Spleen (tissue), 11 donors: ENCODE data around the gene ZNF512B. TPM values are rescaled to one million over a fixed set of nuclear protein-coding genes. Genes with fewer than 3 reads are reported as not detected.
"Not testable (repeated sequence)": the region's sequence is repeated elsewhere in the genome, so short reads cannot be mapped to it uniquely, and the experiment has no call there.

Source experiments
- DNase-seq: peaks from one replicate; pipeline ENCODE4 v3.0.0-alpha.2; 2020
- H3K27ac ChIP-seq, 8 donors: fragments of 200-600 bp; sonication (generic) in 7 of 8; 1 replicate in 4 of 8; 2 replicates in 4 of 8; pipeline versions ENCODE4 v1.5.0 to v1.8.0; 2016 to 2021; ENCODE audit warnings: inconsistent platforms in 4 of 8, mild to moderate bottlenecking in 4 of 8, moderate library complexity in 1 of 8
- H3K27me3 ChIP-seq, 7 donors: fragments of 200-600 bp; sonication (generic) in 6 of 7; replicated peaks in 1 of 7; 1 replicate in 4 of 7; 2 replicates in 3 of 7; pipeline versions ENCODE4 v1.5.0 to v1.8.0; 2016 to 2021; ENCODE audit warnings: inconsistent platforms in 3 of 7, mild to moderate bottlenecking in 1 of 7
- H3K36me3 ChIP-seq, 6 donors: fragments of 200-600 bp; sonication (generic) in 5 of 6; 1 replicate in 4 of 6; 2 replicates in 2 of 6; pipeline versions ENCODE4 v1.5.0 to v1.8.0; 2016 to 2021; ENCODE audit warnings: inconsistent platforms in 2 of 6
- H3K4me1 ChIP-seq, 6 donors: fragments of 200-600 bp; sonication (generic) in 5 of 6; 1 replicate in 3 of 6; 2 replicates in 3 of 6; pipeline versions ENCODE4 v1.5.0 to v1.8.0; 2016 to 2021; ENCODE audit warnings: inconsistent platforms in 3 of 6
- H3K4me3 ChIP-seq, 8 donors: fragments of 200-600 bp; sonication (generic) in 7 of 8; 1 replicate in 4 of 8; 2 replicates in 4 of 8; pipeline versions ENCODE4 v1.5.0 to v1.8.0; 2016 to 2021; ENCODE audit warnings: inconsistent platforms in 4 of 8, mild to moderate bottlenecking in 4 of 8, moderate library complexity in 2 of 8
- H3K9me3 ChIP-seq, 8 donors: fragments of 200-600 bp; sonication (generic) in 7 of 8; 1 replicate in 4 of 8; 2 replicates in 4 of 8; pipeline versions ENCODE4 v1.5.0 to v1.8.0; 2016 to 2021; ENCODE audit warnings: inconsistent platforms in 4 of 8
- CTCF ChIP-seq, 11 experiments: fragments of 200-600 bp in 7 of 11; fragments of 450-650 bp in 4 of 11; sonication (generic) in 4 of 11; IDR thresholded peaks in 8 of 11; conservative IDR thresholded peaks in 3 of 11; 1 replicate in 7 of 11; 2 replicates in 4 of 11; pipeline versions ENCODE4 v1.4.0 to v1.8.0; 2016 to 2021; ENCODE audit warnings: antibody characterized with exemption in 11 of 11, inconsistent platforms in 4 of 11, mild to moderate bottlenecking in 1 of 11
- POLR2A ChIP-seq, 3 donors: fragments of 450-650 bp; IDR thresholded peaks; one replicate each; pipeline ENCODE4 v1.5.1; 2017; ENCODE audit warnings: antibody characterized with exemption in 3 of 3, mild to moderate bottlenecking in 1 of 3
- POLR2AphosphoS5 ChIP-seq, 3 donors: sonication (generic); formaldehyde crosslinking; IDR thresholded peaks; one replicate each; pipeline ENCODE4 v1.5.1; 2017; ENCODE audit warnings: antibody characterized with exemption in 3 of 3
- WGBS, 5 donors: extraction: QIAGEN DNeasy Blood & Tissue Kit in 3 of 5; methylation state at CpG; one replicate each; pipeline versions ENCODE4 v1.1.5 to v1.1.7; 2013 to 2018; 5-methylcytosine and 5-hydroxymethylcytosine counted together
- intact Hi-C: fragments of 100-400 bp; cut with DNase I; formaldehyde crosslinking; loops from one replicate; pipeline ENCODE4 v1.15.0; 2023; ENCODE audit warnings: low total_unique reads
- polyA plus RNA-seq, 3 donors: library from polyadenylated mRNA; stranded (reverse); fragments of 200-250 nt; gene quantifications; one replicate each; pipeline ENCODE4 v1.2.1, GENCODE V29; 2013
- total RNA-seq, 7 donors: library from RNA; depleted of rRNA in 3 of 7; stranded (reverse); fragments of >200 nt in 3 of 7; fragmentation: NEBNext Ultra II Directional in 4 of 7; extraction: Animal tissue kit (Norgen Biotek cat#: 25700) in 4 of 7; gene quantifications; one replicate each; pipeline versions ENCODE4 v1.1.0 to v1.2.1, GENCODE V29; 2016 to 2021
- donor health status: healthy with polysubstance abuse.
- donor health status: DM: no; HTN: no; CAD: no; lungs with moderate emphysema.
- donor health status: DM: no; HTN: no; CAD: no.
- donor health status: Bipolar disorder and iron deficiency.
- donor health status: healthy.
- donor health status: DM: no; HTN: no; CAD: no.
- donor health status: DM: yes; HTN: yes; CAD: no.

Gene ZNF512B
- total and polyA plus RNA-seq, 10 donors: 3.4 to 21.8 (median 12.4) TPM

GRCh38 chr20:63930971-63931553 is 38.7 kb downstream of the ZNF512B start:
- H3K9me3 ChIP-seq: no peaks in the 10 kb centered on the region
- H3K27me3 ChIP-seq: no peaks in the 10 kb centered on the region
- no peak for DNase-seq
- intact Hi-C loops: no loop called here
- peaks cover 0 to 15% (median 4%) of the 10 kb centered on the region in 6 donors for H3K4me1 ChIP-seq
- TF ChIP-seq CTCF (IDR thresholded peaks at IDR 0.05 in 8 of 11, conservative IDR thresholded peaks at IDR 0.05 in 3 of 11) (no peak), POLR2A (IDR thresholded peaks at IDR 0.05) (no peak), POLR2AphosphoS5 (IDR thresholded peaks at IDR 0.05) (no peak)
- H3K4me3 ChIP-seq: no peak overlapping the region
- WGBS, 5 donors: 92 to 95% (median 93%) methylated on average over 32 to 37 of the region's 37 CpGs
- H3K27ac ChIP-seq: peak overlapping the region in 1 of 8 donors; percentile 4
- H3K36me3 ChIP-seq: peaks cover 9 to 100% (median 87%) of the 10 kb centered on the region in 6 donors

- H3K27ac ChIP-seq, H3K9me3 ChIP-seq, H3K4me3 ChIP-seq, intact Hi-C loops, DNase-seq, H3K27me3 ChIP-seq: not testable (repeated sequence)
- H3K4me1 ChIP-seq: peaks cover 0 to 26% (median 7%) of the 10 kb centered on the region in 6 donors
- WGBS, 5 donors: 94 to 97% (median 96%) methylated on average over 24 to 31 of the region's 31 CpGs
- H3K36me3 ChIP-seq: peaks cover 9 to 98% (median 75%) of the 10 kb centered on the region in 6 donors
- TF ChIP-seq POLR2AphosphoS5 (IDR thresholded peaks at IDR 0.05): peak in 1 of 3 donors; percentile 10
These were observed 40.3 kb downstream of the ZNF512B start for GRCh38 chr20:63929473-63929883.

- H3K4me1 ChIP-seq: peaks cover 0 to 22% (median 7%) of the 10 kb centered on the region in 6 donors
- H3K27ac ChIP-seq: no peak overlapping the region
- no peak for DNase-seq
- TF ChIP-seq CTCF (IDR thresholded peaks at IDR 0.05 in 8 of 11, conservative IDR thresholded peaks at IDR 0.05 in 3 of 11): no peak
- peak in 2 of 3 donors; percentile 21 to 38 for TF ChIP-seq POLR2AphosphoS5 (IDR thresholded peaks at IDR 0.05)
- intact Hi-C loops: no loop called here
- H3K27me3 ChIP-seq: no peaks in the 10 kb centered on the region
- no peaks in the 10 kb centered on the region for H3K9me3 ChIP-seq
- whole genome bisulfite sequencing, 5 donors: 95 to 100% (median 98%) methylated on average over 26 of the region's 26 CpGs
- peaks cover 9 to 98% (median 71%) of the 10 kb centered on the region in 6 donors for H3K36me3 ChIP-seq
- no peak overlapping the region for H3K4me3 ChIP-seq
These were observed 40.7 kb downstream of the ZNF512B start for GRCh38 chr20:63929071-63929470.

GRCh38 chr20:63926298-63926697 is 43.4 kb downstream of the ZNF512B start:
- Histone ChIP-seq H3K4me1 (peaks cover 0 to 37% (median 7%) of the 10 kb centered on the region in 6 donors), H3K4me3 (no peak overlapping the region), H3K27me3 (no peaks in the 10 kb centered on the region), H3K36me3 (peaks cover 9 to 89% (median 55%) of the 10 kb centered on the region in 6 donors), H3K27ac (peak overlapping the region in 5 of 8 donors; percentile 30 to 54 (median 39)), H3K9me3 (no peaks in the 10 kb centered on the region)
- intact Hi-C loops: no loop called here
- DNase-seq: no peak
- 77 to 81% (median 79%) methylated on average over 8 of the region's 8 CpGs for WGBS, 5 donors
- no peak for TF ChIP-seq CTCF (IDR thresholded peaks at IDR 0.05 in 8 of 11, conservative IDR thresholded peaks at IDR 0.05 in 3 of 11)
- TF ChIP-seq POLR2A (IDR thresholded peaks at IDR 0.05): no peak
- no peak for TF ChIP-seq POLR2AphosphoS5 (IDR thresholded peaks at IDR 0.05)
